ENCODE results near the gene THRB. TPM values are rescaled to one million over a fixed set of nuclear protein-coding genes. Genes with fewer than 3 reads are reported as not detected.

The THRB gene
- polyA plus RNA-seq, 1 experiment = 0.83 TPM

- no peaks in the 10 kb centered on the region; the same call in 1 of the 2 replicates for H3K27me3 ChIP-seq (ENCODE audit: control insufficient read depth, insufficient read depth, low read length)
Observed at GRCh38 chr3:24287755-24288450, 206.7 kb downstream of the THRB start.

GRCh38 chr3:24286405-24286804 lies 208.2 kb downstream of the THRB start:
- H3K4me3 ChIP-seq (ENCODE audit: low read depth, low read length) = no peak overlapping the region
- TF ChIP-seq CTCF (IDR thresholded peaks at IDR 0.05; ENCODE audit: insufficient read depth, low read depth, low read length) = no peak
- CTCF ChIA-PET = interaction anchor here (1.4 kb wide), 1 partner anchor 9 kb away, joined by 4 read pairs; no protein-coding TSS in a partner anchor
- POLR2A ChIA-PET = no interaction called here
- H3K27me3 ChIP-seq (ENCODE audit: control insufficient read depth, insufficient read depth, low read length) = no peaks in the 10 kb centered on the region; the same call in 1 of the 2 replicates
- H3K36me3 ChIP-seq (ENCODE audit: control insufficient read depth, insufficient read depth, low read length) = no peaks in the 10 kb centered on the region
- no peak for DNase-seq (ENCODE audit: low read depth)

More at GRCh38 chr3:24287755-24288450, 206.7 kb downstream of the THRB start:
- Histone ChIP-seq H3K4me3 (ENCODE audit: low read depth, low read length) (no peak overlapping the region), H3K36me3 (ENCODE audit: control insufficient read depth, insufficient read depth, low read length) (no peaks in the 10 kb centered on the region)
- ChIA-PET POLR2A (no interaction called here), CTCF (no interaction called here)
- no peak for TF ChIP-seq CTCF (IDR thresholded peaks at IDR 0.05; ENCODE audit: insufficient read depth, low read depth, low read length)
- DNase-seq (ENCODE audit: low read depth) = no peak

- no peaks in the 10 kb centered on the region for H3K27me3 ChIP-seq (ENCODE audit: control insufficient read depth, insufficient read depth, low read length)
- no peaks in the 10 kb centered on the region for H3K36me3 ChIP-seq (ENCODE audit: control insufficient read depth, insufficient read depth, low read length)
- H3K4me3 ChIP-seq (ENCODE audit: low read depth, low read length) = no peak overlapping the region
- ChIA-PET CTCF (interaction anchor here (1.8 kb wide), 1 partner anchor 14 kb away, joined by 5 read pairs; no protein-coding TSS in a partner anchor), POLR2A (no interaction called here)
- no peak for TF ChIP-seq CTCF (IDR thresholded peaks at IDR 0.05; ENCODE audit: insufficient read depth, low read depth, low read length)
- DNase-seq (ENCODE audit: low read depth) = no peak
Observed at GRCh38 chr3:24278543-24278942, 216.1 kb downstream of the THRB start.

GRCh38 chr3:24273491-24273890 lies 221.2 kb downstream of the THRB start:
- CTCF ChIA-PET = no interaction called here
- POLR2A ChIA-PET = no interaction called here
- no peak overlapping the region for H3K4me3 ChIP-seq (ENCODE audit: low read depth, low read length)
- no peak for DNase-seq (ENCODE audit: low read depth)
- no peaks in the 10 kb centered on the region for H3K27me3 ChIP-seq (ENCODE audit: control insufficient read depth, insufficient read depth, low read length)
- TF ChIP-seq CTCF (IDR thresholded peaks at IDR 0.05; ENCODE audit: insufficient read depth, low read depth, low read length) = no peak
- no peaks in the 10 kb centered on the region for H3K36me3 ChIP-seq (ENCODE audit: control insufficient read depth, insufficient read depth, low read length)

- no peaks in the 10 kb centered on the region for H3K36me3 ChIP-seq (ENCODE audit: control insufficient read depth, insufficient read depth, low read length)
- H3K4me3 ChIP-seq (ENCODE audit: low read depth, low read length) = no peak overlapping the region
- DNase-seq (ENCODE audit: low read depth) = no peak
- no peaks in the 10 kb centered on the region for H3K27me3 ChIP-seq (ENCODE audit: control insufficient read depth, insufficient read depth, low read length)
- ChIA-PET POLR2A (no interaction called here), CTCF (no interaction called here)
- TF ChIP-seq CTCF (IDR thresholded peaks at IDR 0.05; ENCODE audit: insufficient read depth, low read depth, low read length) = no peak
Observed at GRCh38 chr3:24272875-24273274, 221.8 kb downstream of the THRB start.
